ENCODE results near the gene LTA4H.
A peak's percentile ranks its signal among the peaks of the same experiment; 100 is the strongest.
"Not testable (repeated sequence)": the region's sequence is repeated elsewhere in the genome, so short reads cannot be mapped to it uniquely, and the experiment has no call there.

LTA4H gene

DNA sequence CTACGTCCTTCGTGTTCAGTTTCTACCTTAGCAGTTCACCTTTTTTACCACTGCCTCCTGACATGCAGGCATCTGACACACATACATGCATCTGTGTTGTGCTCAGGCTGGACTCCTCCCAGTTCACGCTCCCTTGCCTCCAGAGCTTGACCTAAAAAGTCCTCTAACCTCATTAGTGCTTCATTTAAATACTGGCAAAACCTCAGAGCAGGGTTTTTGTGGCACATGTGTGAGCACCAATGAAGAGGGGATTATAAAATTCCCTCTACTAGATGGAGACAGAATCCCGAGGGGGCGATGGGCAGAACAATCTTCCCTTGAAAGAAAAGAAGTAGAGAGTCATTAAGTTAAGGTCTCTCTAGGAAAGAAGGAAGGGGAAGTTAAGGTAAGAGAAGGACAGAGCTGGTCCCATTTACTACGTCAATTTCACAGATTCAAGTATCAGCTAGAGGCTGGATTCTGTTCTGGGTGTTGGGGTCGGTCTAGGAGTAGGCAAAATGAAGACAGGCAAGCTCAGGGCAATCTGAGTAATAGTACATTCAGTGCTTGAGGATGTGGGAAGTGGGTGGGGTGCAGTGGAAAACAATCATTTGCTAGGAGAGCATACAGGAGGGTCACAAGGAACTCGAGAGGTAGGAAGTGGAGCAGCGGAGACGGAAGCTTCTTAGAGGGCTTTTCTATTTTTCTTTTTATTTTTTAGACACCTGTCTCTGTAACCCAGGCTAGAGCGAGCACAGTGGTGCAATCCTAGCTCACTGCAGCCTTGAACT, 46.7 kb downstream of the LTA4H start:
- DNase-seq, result no peak

DNA sequence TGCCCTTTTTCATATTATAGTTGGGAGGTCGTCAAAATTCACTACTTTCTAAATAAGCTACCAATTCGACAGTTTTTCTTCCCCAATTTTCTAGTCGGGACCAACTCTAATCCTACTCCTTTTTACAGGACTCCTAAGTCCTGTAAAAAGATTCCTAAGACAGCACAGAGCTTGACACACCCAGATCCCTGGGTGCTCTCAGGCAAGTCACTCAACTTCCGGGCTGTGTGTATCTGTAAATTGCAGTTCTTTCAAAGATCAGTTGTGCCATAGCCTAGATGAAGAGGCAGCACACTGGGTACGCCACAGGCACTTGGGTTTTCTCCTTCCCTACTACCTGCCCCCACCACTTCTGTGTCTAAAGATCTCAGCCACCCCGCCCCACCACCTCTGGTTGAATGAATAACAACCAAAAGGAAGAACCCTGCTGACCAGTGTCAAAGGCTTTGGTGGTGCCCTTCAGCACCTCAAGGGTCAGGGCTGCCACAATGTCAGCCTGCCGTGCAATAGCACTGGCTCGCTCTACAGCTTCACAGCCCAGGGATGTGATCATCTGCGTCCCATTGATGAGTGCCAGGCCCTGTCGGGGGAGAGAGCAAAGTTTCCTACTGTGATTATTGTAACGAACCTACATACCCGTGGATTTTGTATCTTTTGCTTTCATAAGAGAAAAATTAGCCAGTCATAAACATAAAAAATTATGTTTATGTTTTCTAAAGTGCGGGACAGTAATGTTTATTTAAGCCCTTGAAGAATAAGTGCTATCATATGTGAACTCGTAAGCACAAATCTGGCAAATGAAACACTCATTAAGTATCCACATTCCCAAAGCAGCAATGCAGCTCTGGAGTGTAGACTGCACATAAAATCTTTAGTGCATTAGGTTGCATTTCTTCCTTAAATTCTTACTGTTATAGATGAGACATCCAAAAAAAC, 48.5 kb downstream of the LTA4H start:
- DNase-seq, result no peak

DNA sequence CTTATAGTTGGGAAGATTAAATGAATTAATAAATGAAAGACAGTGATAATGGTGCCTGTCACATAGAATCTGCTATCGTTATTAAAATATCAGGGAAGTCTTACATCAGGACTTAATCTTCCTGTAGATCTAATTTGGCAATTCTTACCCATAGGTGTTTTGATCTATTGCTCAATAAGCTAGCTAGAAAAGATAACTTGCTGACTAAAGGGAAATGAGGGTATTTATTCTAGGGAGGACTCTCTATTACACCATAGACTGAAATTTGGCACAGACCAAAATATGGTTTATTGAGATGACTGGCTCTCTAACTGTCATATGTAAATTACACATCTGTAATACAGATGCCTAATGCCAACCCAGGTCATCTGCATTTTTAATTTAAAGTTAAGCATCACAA, 50.7 kb downstream of the LTA4H start:
- no peak for DNase-seq

DNA sequence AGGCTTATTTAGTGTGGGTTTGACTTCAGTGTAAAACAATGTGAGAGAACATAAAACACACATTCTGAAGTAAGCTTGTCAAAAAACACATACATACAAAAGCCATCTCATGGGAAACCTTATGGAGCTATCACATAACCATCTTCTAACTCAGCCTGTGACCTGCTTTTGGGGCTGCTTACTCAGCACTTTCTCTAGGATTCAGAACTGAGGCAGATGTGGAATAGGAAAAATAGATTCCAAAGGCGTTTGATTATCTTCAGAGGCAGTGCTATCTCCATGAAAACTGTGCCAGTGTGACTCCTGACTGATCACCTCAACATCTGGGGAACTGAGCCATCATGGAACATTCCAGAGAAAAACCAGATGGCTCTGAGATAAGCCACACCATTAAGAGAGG, 52.8 kb downstream of the LTA4H start:
- no peak for DNase-seq

DNA sequence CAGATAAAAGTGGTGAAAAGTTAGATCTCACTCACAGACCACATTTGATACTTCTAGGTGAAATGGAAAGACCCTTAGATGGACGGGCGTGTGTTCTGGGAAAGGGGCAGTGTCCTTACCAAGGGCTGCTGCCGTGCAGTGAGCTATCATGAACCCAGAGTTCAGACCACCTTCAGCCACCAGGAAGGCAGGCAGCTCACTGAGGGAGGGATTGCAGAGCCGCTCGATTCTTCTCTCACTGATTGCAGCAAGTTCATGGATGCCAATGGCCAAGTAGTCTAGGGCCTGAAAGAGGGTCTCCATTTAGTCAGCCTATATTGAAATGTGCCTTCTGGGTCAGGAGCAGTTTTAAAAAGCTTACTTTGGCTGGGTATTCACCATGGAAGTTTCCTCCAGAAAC, 55.0 kb downstream of the LTA4H start:
- no peak for DNase-seq

DNA sequence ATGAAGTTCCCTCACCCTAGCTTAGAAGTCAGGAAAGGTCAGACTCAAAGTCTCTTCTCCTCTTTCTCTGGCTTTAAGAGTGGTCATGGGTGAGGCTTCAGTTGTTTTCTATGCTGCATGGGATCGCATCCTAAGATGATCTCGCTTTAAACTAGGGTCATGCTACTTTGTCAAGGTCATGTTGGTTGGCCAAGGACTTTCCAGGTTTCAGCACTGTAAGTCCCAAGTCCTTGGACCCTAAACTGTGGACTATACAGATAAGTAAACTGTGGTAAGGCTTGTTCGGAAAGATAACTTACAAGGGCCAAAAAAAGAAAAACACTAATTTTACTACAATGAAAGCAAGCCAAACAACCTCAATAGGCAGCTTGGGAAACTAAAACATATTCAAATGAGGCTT, 56.6 kb downstream of the LTA4H start:
- DNase-seq, result no peak

DNA sequence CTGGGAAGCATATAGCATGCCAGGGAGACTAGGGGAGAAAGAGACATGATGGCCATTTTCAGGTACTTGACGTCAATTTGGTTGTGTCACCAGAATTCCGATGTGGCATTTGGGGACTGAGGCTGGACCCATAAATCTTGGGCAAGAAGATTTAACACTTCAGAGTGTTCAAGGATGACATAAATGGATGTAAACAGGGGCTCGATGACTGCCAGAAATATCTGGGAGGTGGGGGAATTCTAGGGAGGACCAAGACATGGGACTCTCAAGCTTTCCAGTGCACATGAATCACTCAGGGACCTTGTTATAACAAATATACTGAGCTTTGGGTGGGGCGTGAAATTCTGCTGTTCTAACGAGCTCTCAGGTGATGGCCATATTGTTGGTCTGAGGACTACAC, 57.0 kb downstream of the LTA4H start:
- no peak for DNase-seq

DNA sequence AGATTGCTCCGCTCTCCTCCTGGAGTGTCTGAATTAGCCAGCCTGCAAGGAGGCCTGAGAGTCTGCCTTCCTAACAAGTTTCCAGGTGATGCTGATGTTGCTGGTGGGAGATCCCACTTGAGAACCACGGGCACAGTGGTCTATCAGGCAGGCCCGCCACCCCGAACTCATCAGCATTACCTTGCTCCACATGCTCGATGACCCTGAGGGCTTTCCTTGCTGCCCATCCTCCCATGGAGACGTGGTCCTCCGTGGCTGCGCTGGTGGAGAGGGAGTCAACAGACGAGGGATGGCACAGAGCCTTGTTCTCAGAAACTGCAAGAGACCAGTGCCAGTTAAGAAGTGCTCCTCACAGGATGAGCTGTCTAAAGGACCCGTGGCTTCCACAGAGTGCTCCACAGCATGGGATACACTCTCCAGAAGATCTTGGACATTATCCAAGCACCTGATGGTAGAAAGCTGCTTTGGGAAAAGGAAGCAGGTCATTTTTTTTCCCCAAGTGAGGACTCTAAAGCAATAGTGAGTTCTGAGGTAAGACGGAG, 57.6 kb downstream of the LTA4H start:
- no peak for DNase-seq

DNA sequence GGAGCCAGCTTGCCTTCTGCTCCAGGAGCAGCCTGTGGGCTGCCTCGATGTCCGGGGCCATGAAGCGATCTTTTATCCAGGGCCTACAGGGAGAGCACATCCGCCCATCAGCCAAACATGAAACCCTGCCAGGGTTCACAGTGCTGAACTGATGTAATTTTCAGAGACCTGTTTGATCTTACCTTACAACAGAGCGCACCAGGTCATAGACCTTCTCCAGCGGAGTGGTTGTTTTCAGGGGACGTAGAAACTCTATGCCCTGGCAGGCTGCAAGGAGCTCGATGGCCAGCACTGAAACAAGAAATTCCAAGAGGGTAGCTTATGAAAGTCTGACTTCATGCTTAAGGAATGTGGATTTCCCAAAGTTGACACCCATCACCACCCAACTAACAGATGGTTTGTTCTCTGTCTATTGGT, 59.0 kb downstream of the LTA4H start:
- no peak for DNase-seq

DNA sequence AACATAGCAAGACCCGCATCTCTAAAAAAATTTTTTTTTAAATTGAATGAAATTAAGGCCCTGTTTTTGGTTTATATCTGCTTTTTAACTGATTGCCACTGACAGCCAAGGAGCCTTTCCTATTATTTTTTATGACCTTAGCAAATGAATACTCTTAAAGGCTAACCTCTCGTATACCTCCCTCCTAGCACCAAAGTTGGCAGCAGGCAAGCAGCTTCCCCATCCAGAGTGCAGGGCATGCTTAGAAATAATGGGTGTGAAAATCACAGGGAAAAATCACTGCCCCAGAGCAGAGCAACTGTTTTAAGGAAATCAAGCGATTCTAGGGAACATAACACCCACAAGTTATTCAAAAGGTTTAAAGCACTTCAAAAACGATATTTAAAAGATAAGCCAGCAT, 59.9 kb downstream of the LTA4H start:
- DNase-seq, result no peak

DNA sequence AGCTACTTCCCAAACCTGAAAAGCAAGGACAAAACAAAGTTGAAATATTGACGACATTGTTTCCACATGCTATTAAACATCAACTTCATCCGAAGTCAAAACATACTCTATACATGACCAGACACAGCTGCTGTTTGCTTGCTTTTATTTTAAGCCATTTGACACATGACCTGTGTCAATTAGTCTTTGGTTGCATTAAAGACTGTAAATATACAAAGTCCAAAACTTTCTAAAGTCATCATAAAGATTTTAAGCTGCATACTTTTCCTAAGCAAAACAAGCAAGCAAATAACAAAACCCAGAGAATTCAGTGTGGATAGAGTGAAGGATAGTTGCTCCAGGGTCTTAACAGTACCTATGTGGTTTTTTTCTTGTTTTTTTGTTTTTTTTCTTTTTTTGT, 61.0 kb downstream of the LTA4H start:
- DNase-seq, result no peak

DNA sequence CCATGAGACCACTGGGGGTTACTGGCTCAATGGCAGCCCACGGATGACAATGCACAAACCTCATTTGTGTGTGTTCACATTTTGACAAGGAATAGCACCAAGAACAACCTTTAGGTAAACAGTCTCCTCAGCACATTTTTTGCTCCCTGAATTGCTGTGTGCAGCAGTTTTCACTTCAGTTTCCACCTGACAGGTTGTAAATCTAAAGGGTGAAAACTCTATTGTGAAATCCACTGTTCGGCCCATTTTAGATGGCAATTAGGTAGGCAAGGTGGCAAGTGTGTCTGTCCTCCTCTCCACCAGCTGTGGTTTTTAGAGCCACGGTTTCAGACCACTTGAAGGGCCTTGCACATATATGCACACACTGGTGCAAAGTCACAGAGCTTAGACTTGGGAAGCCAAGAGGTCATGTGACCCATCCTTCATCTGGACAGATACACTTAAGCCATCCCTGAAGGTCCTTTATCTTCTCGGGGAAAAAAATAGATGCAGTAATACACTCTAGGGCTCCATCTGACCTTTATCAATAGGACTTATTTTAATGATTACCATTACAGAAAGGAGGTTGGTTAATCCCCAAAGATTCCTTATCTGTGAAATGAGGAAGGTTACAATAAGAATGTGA, 62.4 kb downstream of the LTA4H start:
- DNase-seq, result no peak

DNA sequence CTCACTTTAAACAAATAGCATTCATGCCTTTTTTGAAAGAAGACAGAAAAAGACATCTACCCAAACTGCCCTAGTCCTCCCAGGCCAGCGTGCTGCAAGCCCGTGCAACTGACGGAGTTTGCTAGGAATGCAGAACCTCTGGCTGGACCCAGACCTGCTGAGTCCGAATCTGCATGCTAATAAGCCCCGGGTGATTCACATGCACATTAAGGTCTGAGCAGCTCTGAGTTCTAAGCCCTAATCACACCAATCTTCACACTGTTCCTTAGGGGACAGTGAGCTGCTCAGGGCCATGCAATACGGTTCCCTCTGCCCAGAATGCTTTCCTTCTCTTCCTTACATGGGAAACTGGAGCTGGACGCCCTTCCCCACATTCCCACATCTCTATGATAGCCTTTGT, 64.5 kb downstream of the LTA4H start:
- DNase-seq, result no peak

DNA sequence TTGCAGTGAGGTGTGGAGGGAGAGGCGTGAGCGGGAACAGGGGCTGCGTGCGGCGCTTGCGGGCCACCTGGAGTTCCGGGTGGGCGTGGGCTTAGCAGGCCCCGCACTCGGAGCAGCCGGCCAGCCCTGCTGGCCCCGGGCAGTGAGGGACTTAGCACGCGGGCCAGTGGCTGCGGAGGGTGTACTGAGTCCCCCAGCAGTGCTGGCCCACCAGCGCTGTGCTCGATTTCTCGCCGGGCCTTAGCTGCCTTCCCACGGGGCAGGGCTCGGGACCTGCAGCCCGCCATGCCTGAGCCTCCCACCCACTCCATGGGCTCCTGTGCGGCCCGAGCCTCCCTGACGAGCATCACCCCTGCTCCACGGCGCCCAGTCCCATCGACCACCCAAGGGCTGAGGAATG, 66.3 kb downstream of the LTA4H start:
- DNase-seq, result not testable (repeated sequence)

DNA sequence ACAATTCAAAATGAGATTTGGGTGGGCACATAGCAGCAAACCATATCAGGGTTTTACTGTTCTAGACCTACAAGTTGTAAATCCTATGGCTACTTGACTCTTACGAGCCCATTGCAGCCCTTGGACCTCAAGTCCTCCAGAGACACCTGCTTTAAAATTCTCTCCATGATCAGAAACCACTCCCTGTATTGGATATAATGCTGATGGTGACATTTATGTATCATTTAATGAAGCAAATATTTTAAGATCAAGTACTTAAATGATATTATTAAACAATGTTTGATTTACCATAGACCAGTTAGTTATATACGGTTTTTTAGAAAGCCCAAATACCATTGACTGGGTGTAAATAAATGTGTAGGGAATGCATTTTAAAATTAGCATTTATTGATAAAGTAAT, 68.1 kb downstream of the LTA4H start:
- DNase-seq, result no peak

DNA sequence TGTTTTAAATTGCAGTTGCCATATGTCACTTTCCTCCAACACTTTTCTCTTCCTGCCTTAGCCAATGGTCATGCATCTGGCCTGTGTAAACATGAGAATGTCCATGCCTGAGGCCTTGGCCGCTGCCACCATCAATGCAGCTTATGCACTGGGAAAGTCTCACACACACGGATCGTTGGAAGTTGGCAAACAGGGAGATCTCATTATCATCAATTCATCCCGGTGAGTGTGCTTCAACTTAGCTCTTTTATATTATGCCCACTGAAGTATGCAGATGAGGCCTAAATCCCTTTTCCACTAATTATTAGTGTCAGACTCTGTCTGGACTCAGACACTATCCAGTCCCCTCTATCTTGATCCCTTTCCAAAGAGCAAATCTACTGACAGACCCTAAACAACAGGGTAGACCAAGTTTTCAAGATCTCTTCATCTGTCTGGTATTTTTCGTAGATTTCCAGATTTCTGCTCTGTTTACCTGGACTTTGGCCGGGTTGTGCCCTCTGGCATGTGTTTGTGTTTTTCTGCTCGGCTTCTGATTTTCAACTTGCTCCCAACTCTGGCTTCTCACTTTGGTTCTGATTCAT, 69.0 kb downstream of the LTA4H start:
- DNase-seq, result no peak

DNA sequence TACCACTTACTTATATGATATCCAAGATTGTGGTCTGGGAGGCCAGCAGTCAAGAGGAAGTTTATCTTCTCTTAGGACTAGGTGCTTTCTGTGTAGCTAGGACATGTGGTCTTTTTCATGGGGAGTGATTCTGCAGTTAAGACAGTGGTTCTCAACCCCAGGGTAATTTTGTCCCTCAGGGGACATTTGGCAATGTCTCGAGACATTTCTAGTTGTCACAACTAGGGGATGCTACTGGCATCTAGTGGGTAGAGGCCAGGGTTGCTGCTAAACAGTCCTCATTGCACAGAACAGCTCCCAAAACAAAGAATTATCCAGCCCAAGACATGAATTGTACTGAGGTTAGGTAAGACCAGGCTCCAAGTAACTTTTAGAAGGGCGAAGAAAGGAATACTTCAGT, 72.3 kb downstream of the LTA4H start:
- peak; percentile 22 for DNase-seq

DNA sequence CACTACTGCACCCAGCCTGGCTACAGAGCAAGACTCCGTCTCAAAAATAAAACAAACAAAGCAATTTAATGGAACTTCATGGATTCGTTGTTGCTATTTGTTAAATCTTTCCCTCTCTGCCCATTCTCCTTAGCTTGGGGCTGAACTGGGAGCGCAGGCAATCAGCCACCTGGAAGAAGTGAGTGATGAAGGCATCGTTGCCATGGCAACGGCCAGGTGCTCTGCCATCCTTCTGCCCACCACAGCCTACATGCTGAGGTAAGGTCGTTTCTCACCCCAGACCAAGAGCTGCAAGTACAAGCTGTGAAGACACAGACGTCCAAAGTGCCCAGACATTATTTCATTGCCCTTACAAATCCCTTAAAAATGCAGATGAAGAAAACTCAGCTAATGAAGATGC, 73.2 kb downstream of the LTA4H start:
- no peak for DNase-seq

DNA sequence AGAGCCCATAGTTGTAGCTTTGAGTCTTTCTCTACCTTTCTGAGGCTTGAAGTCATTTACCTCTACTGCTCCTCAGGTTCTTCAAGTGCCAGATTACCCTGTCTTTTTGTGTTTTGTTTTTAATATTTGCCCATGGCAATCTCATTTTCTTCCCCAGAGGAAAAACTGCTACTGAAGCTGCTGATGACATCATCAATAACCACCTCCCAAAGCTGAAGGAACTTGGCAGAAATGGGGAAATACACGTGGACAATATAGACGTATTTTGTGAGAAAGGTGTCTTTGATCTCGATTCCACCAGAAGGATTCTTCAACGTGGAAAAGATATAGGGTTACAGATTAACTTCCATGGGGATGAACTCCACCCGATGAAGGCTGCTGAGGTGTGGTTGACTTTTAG, 75.1 kb downstream of the LTA4H start:
- no peak for DNase-seq

DNA sequence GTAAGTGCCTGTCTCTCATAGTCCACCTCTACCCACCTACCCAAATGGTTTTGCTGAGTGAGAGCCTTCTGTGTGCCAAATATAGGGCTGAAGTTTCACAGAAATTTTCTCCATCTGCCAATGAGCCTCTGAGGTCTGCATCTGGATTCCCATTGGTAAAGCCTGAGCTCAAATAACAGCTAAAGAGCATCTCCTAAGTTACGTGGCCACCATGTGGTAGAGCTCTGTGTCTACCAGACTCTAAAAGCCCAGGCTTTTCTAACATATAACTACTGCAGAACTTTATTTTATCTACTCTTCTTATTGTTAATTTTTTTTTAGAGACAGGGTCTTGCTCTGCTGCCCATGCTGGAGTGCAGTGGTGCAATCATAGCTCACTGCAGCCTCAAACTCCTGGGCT, 76.3 kb downstream of the LTA4H start:
- DNase-seq, result peak; percentile 28

DNA sequence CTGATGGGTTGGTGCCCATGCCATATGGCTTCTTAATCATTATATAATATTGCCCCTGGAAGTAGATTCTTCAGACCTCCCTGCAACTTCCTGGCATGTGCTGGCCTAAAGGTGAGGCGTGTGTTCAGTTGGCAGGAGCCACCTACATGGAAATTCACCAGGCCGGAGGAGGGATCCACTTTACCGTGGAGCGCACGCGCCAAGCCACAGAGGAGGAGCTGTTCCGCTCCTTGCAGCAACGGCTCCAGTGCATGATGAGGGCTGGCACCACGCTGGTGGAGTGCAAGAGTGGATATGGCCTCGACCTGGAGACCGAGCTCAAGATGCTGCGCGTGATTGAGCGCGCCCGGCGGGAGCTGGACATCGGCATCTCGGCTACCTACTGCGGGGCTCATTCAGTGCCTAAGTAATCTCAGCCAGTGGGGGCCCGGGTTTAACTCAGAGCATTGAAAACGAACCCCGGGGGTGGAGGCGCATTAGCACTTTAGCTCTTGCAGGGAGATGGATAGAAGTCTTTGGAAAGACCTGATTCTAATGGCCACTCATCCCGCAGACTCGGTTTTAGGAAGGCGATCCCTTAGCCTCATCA, 78.7 kb downstream of the LTA4H start:
- DNase-seq, result no peak

DNA sequence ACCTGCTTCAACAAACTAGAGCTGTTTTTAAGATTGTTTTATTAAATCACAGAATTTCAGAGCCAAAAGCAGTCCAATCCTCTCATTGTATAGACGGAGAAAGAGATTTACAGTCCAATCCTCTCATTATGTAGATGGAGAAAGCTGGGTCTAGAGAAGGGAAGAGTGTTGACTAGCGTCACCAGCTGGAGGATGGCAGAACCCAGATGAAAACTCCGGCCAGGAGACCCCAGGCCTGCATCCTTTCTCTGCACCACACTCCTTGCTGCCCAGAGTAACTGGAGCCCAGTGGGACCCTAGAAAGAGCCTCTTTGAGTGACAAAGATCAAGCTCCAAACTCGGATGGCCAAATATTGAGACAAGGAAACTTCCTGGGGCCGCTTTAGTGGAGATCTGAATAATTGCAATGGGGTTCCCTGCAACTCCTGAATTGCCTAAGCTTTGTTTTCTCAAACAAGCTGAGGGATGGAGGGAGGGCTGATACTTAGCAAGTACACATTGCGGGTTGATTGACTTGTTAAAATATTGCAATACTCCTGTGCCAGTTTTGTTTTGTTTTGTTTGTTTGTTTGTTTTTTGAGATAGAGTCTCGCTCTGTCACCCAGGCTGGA, 79.7 kb downstream of the LTA4H start:
- DNase-seq, result no peak

Data from inflammatory macrophage treated with lipopolysaccharide for 4 hours (primary cell).